NB4 (cell line): ENCODE results near the gene LRFN3.

Source experiments
- POLR2A ChIP-seq: IDR thresholded peaks from 2 replicates; pipeline ENCODE4 v1.6.1; 2011; ENCODE audit warnings: mild to moderate bottlenecking; ENCODE audit not compliant: insufficient read length; ENCODE audit errors: extremely low read depth
- TF ChIP-seq, protein P1 (sequence below): IDR thresholded peaks from one replicate; pipeline ENCODE4 v1.5.1; 2012; ENCODE audit warnings: low read depth, low read length
- TF ChIP-seq, protein P2 (sequence below): IDR thresholded peaks from 2 replicates; pipeline ENCODE4 v1.6.1; 2011; ENCODE audit warnings: low read depth, low read length

DNA sequence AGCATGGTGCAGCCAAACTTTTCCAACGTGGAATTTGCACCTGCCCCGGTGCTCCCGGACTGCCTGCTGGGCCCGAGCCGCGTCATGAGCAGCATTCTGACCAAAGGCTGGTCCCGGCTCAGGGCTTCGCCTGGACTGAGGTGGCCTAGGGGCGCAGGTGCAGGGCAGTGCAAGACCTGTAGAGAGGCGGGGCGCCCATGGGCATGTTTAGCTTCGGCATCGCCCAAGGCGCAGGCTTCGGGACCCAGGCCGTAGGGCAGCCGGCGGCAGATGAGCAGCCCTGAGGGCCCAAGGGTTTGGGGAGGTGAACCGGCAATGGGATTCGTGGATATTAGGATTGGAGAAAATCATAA lies 23.8 kb downstream of the LRFN3 start:
- TF ChIP-seq, protein P1, sequence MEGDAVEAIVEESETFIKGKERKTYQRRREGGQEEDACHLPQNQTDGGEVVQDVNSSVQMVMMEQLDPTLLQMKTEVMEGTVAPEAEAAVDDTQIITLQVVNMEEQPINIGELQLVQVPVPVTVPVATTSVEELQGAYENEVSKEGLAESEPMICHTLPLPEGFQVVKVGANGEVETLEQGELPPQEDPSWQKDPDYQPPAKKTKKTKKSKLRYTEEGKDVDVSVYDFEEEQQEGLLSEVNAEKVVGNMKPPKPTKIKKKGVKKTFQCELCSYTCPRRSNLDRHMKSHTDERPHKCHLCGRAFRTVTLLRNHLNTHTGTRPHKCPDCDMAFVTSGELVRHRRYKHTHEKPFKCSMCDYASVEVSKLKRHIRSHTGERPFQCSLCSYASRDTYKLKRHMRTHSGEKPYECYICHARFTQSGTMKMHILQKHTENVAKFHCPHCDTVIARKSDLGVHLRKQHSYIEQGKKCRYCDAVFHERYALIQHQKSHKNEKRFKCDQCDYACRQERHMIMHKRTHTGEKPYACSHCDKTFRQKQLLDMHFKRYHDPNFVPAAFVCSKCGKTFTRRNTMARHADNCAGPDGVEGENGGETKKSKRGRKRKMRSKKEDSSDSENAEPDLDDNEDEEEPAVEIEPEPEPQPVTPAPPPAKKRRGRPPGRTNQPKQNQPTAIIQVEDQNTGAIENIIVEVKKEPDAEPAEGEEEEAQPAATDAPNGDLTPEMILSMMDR = no peak
- no peak for TF ChIP-seq POLR2A
- TF ChIP-seq, protein P2, sequence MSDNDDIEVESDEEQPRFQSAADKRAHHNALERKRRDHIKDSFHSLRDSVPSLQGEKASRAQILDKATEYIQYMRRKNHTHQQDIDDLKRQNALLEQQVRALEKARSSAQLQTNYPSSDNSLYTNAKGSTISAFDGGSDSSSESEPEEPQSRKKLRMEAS = no peak
